ENCODE data around the gene GUCY2C.

The GUCY2C gene

DNA sequence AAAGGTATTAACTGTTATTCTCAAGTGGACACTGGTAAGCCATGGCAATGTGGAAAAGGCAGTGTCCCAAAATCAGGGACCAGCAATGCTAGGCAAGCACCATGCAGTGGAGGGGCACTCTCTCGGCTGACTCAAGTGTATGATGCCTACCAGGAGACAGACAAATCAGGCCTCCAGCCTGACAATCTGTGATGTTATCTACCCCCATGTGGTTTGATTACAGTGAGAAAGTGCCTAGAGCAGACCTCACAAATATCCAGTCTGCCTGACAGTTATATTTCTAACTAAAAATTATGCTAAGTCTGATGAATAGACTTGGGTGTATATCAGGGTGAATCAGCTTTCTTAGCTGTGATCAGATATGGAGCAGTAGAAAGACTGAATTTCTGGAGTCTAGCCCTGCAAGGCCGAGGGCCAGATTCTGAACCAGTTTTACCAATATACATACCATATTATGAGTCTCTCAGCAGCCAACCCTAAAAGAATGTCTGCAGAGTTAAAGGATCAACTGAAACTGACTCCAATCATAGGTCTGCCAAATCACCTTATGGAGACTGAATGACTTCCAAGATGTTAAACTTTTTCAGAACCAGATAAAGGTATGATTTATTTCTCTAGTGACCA, 132.0 kb downstream of the GUCY2C start:
- no peaks in the 10 kb centered on the region for H3K9me3 ChIP-seq (ENCODE audit: insufficient read depth, low read length)
- no peak for TF ChIP-seq EZH2phosphoT487 (conservative IDR thresholded peaks at IDR 0.05; ENCODE audit: low read length)
- no peak for TF ChIP-seq CTCF (IDR thresholded peaks at IDR 0.05; ENCODE audit: insufficient read depth, low read length, poor library complexity, severe bottlenecking)
- H3K9ac ChIP-seq (ENCODE audit: low read length) = no peak overlapping the region
- H3K4me3 ChIP-seq (ENCODE audit: insufficient read depth, low read length, poor library complexity, severe bottlenecking) = no peak overlapping the region
- H3K4me2 ChIP-seq (ENCODE audit: low read depth, low read length, poor library complexity, severe bottlenecking) = no peak overlapping the region
- H3K27me3 ChIP-seq (ENCODE audit: low read length) = no peaks in the 10 kb centered on the region
- no peaks in the 10 kb centered on the region for H3K9me2 ChIP-seq (replicated peaks; ENCODE audit: insufficient read depth, low read length)
- no peak overlapping the region for H3K27ac ChIP-seq (ENCODE audit: low read depth, low read length)
- no peaks in the 10 kb centered on the region for H3K36me3 ChIP-seq (ENCODE audit: low read length)
- H4K20me1 ChIP-seq (ENCODE audit: low read depth, low read length) = no peaks in the 10 kb centered on the region
- no peaks in the 10 kb centered on the region for H3K79me2 ChIP-seq (ENCODE audit: insufficient read depth, low read length)
- H2AFZ ChIP-seq (ENCODE audit: low read depth, low read length, severe bottlenecking) = no peak overlapping the region
- no peaks in the 10 kb centered on the region for H3F3A ChIP-seq (ENCODE audit: insufficient read depth)

GRCh38 chr12:14563046-14563445, 133.4 kb downstream of the GUCY2C start:
- no peaks in the 10 kb centered on the region for H3K79me2 ChIP-seq (ENCODE audit: insufficient read depth, low read length)
- H3K27ac ChIP-seq (ENCODE audit: low read depth, low read length) = no peak overlapping the region
- H3K4me2 ChIP-seq (ENCODE audit: low read depth, low read length, poor library complexity, severe bottlenecking) = no peak overlapping the region
- TF ChIP-seq CTCF (IDR thresholded peaks at IDR 0.05; ENCODE audit: insufficient read depth, low read length, poor library complexity, severe bottlenecking) = no peak
- no peak for TF ChIP-seq EZH2phosphoT487 (conservative IDR thresholded peaks at IDR 0.05; ENCODE audit: low read length)
- no peak overlapping the region for H3K4me3 ChIP-seq (ENCODE audit: insufficient read depth, low read length, poor library complexity, severe bottlenecking)
- no peaks in the 10 kb centered on the region for H3K27me3 ChIP-seq (ENCODE audit: low read length)
- no peaks in the 10 kb centered on the region for H3F3A ChIP-seq (ENCODE audit: insufficient read depth)
- no peak overlapping the region for H3K9ac ChIP-seq (ENCODE audit: low read length)
- no peak overlapping the region for H2AFZ ChIP-seq (ENCODE audit: low read depth, low read length, severe bottlenecking)
- H4K20me1 ChIP-seq (ENCODE audit: low read depth, low read length) = no peaks in the 10 kb centered on the region
- no peaks in the 10 kb centered on the region for H3K9me3 ChIP-seq (ENCODE audit: insufficient read depth, low read length)
- no peaks in the 10 kb centered on the region for H3K36me3 ChIP-seq (ENCODE audit: low read length)
- H3K9me2 ChIP-seq (replicated peaks; ENCODE audit: insufficient read depth, low read length) = no peaks in the 10 kb centered on the region

All from SU-DHL-6 (cell line).